GM21737 (cell line): Measurements from ENCODE around the gene CACNA1I.

Experiments
- ATAC-seq: cut with Tn5 transposase; IDR thresholded peaks from one replicate; pipeline ENCODE4 v1.9.1; 2021; ENCODE audit warnings: mild to moderate bottlenecking, moderate library complexity; ENCODE audit not compliant: unreplicated experiment

CACNA1I gene

DNA sequence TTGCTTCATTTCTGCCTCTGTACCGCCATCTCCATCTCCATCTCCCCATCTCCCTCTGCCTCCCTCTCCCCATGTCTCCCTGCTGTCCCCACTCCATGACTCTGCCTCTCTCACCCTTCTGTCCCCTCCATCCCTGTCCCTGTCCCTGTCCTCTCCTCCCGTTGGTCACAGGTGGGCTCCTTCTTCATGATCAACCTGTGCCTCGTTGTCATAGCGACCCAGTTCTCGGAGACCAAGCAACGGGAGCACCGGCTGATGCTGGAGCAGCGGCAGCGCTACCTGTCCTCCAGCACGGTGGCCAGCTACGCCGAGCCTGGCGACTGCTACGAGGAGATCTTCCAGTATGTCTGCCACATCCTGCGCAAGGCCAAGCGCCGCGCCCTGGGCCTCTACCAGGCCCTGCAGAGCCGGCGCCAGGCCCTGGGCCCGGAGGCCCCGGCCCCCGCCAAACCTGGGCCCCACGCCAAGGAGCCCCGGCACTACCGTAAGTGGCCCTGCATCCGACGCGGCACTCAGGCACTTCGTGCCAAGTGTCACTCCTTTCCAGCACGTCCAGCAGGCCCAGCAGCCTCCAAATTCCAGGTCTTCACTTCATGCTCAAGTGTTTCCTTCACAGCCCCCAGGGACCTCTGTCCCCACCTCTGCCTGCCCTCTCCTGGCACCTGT, 76.0 kb downstream of the CACNA1I start:
- ATAC-seq = no peak

DNA sequence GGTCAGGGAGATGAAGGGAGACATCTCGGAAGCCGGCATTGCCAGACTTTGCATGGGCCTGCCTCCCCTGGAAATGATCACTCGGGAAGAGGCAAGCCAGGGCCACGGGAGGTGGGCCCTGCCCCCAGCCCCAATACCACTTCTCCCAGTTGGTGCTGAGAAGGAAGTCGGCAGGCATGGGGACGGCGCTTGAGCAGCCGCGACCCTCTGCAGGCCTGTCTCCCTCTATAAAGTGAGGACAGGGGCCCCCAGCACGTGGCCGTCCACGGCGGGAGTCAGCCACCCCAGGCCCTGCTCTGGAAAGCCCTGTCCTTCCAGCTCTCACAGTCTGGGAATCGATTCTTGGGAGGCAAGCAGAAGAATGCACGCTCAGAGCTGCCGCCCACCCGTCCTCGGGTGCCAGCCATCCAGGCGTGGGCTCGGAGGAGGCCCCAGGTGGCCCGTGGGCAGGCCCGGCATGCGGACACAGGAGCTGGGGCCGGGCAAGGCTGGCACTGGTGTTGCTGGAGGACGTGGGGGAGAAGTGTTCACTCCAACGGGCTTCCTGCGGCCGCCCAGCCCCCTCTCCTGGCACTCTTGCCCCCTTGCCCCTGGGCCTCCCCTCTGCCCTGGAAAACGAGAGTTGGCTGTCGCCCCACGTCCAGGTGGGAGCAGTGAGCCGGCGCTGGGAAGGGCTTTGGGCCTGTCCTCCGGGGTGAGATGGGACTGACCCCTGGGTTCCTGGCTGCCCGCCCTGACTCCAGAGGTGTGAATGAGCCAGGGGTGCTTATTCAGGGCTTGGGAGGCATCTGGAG, 77.5 kb downstream of the CACNA1I start:
- ATAC-seq = no peak

DNA sequence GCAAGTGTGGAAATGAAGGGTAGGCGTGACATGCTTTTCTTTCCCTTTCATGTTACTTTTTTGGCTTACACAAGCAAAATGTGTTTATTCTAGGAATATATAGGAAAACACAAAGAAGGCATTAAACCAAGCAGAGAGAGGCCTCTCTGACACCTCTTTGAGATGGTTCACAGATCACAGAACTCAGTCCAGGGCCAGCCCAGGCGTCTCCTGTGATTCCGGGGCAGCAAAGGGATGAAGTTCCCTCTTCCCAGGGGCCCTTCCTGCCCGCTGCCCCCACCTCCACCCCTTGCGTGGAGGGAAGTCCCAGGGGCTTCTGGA, 78.0 kb downstream of the CACNA1I start:
- ATAC-seq = no peak

DNA sequence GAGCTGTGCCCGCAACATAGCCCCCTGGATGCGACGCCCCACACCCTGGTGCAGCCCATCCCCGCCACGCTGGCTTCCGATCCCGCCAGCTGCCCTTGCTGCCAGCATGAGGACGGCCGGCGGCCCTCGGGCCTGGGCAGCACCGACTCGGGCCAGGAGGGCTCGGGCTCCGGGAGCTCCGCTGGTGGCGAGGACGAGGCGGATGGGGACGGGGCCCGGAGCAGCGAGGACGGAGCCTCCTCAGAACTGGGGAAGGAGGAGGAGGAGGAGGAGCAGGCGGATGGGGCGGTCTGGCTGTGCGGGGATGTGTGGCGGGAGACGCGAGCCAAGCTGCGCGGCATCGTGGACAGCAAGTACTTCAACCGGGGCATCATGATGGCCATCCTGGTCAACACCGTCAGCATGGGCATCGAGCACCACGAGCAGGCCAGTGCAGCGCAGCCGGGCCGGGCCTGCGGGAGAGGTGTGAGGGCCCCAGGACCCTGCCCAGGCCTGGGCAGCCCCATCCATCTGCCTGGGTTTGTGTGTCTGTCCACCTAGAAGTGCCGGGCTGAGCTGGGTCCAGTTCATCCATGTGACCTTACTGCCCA, 79.0 kb downstream of the CACNA1I start:
- ATAC-seq = no peak

DNA sequence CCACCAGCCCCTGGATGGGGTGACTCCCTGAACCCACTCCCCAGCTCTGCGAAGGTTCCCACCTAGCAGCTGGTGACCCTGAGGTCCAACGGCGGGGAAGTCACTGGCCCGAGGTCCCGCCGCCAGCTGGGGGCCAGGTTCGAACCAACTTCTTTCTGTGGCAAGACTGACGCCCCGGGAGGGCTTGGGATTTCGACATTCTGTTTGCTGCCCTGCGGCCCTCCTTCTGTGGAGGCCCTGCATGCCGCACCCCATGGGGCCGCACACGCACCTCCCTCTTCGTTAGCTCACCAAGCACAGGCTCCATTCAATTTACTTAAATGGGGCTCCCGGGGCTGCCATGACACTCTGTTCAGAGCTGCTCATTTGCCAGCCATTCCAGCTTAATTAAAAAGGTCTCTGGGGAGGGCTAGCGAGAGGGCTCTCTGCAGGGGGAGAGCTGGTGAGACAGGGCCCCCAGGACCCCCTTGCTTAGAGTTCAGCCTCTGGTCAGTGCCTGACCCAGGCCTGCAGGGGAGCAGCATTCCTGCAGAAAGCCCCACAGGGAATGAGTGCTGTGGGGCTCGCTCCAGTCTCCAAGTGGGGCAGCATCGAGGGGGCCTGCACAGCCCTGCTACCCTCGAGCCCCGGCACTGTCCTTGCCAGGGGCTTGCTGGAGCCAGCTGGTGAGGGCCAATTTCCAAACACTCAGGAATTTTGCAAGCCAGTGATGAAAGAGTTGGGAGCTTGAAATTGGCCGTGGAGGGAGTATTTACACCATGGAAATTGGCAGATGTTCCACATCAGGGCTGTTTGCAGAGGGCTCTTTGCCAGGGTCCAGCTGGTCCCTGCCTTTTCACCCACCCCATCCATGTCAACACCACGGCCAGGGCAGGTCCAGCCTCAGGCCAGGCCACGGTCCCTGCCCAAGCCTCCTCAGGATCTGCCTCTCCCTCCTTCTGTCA, 80.8 kb downstream of the CACNA1I start:
- ATAC-seq = no peak

DNA sequence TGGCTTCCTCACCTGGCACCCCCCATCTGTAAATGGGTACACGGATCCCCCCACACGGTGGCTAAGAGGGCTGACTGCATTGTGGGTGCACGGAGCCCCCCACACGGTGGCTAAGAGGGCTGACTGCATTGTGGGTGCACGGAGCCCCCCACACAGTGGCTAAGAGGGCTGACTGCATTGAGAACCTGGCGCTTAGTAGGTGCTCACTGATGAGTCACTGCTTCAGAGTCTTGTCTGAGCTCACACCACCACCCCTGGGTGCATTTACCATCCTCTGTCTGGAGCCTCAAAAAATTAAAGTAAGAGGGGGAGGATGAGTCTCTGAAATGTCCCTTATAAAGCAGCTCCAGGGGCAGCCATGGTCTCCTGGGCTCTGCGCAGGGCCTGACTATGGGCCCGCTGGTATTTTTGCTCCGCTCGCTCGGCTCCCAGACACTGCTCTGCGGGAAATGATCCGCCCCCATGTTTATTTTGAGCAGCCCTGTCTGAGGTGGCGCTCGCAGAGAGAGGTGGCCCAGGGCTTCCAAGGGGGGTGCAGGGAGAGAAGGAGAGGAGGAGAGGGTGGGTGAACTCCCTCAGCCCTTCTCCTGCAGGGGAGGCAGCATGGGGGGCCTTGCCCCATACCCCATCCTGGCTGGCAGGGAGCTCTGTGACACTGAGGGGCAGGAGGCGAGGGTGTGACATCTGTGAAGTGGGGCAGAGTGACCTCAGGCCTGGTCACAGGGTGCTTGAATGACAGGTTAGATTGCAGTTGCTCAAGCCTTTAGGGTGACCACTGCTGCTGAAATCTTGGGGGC, 82.6 kb downstream of the CACNA1I start:
- ATAC-seq = no peak

DNA sequence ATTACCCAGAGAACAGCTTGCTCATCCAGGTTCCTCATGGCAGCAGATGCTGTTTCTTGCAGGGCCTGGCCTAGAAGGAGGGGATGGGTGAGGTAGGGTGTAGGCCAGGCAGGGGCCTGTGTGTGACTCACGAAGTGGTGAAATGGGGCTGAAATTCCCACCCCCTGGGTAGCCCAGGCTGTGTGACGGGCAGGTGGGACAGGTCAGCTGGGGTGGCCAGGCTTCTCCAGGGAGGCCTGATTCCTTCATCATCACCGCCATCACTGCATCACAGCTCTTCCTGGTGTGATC, 83.2 kb downstream of the CACNA1I start:
- ATAC-seq = no peak

DNA sequence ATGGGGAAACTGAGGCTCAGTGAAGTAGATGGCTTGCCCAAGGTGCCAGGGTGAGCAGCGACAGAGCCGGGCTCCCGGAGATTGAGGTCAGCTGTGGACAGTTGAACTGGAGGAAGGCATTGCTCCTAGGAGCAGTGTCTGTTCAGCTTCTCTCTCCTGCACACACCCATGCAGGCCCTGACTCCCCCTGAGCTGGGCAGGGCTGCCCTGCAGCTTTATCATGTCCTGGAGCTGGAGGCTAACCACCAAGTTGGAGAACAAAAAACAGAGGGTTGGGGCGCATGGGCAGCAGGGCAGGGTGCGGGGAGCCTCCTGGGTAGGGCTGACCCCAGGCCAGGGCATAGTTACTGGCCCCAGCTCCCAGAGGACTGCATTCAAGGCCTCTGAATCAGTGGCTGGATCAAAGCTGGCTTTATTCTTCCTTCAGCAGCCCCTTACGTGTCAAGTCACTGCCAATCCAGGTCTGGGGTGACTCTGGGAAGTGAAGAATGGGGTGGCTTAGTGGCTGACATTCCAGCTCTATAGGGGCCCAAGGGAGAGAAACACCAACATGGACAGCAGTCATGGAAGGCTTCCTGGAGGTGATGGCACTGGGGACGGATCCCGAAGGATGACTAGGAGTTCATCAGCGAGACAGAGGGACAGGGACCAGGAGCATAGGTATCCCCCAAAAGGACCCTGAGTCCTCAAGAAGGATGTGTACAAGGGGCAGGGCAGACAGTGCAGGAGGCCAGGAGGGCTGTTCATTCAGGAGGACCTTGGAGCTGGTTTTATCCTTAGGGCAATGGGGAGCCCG, 83.8 kb downstream of the CACNA1I start:
- no peak for ATAC-seq

DNA sequence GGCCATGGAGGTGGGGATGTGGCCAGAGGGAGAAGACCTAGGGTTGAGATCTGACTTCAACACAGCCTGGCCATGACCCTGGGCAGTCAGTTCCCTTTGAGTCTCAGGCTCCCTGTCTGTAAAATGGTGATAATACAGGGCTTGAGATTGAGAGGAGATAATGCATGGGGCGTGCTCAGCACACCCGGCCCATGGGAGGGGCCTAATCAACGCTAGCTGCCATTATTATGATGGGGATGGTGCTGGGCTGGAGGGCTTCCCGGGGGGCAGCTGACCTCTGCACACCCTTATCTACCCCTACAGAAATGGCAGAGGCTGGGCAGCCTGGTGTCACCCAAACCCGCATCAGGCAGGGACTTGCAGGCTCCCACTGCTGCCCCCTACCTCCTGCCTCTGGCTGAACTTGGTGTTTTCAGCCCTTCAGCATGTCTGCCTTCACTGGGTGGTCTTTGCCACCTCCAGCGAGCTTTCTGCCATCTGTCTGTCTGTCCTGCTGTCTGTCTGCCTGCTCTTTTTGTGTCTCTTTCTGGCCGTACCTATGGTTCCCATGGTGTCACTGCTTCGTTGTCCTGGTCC, 84.5 kb downstream of the CACNA1I start:
- ATAC-seq = no peak

DNA sequence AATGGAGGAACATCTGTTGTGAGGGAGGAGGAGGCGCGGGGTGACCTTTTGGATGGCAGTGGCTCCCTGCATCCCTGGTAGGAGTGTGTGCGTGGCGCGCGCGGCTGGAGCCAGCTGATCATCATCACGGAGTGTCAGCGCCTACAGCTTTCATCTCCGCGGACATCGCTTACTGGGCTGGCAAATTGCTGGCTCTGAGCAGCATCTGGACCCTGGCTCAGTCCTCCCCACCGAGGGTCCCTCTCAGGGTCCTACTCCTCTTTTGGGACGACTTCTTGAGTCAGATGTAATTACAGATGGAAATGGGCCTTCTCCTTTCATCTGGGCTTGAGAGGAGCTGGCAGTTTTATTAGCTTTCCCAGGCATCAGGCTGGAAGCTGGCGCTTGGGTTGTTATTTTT, 85.3 kb downstream of the CACNA1I start:
- ATAC-seq = no peak

DNA sequence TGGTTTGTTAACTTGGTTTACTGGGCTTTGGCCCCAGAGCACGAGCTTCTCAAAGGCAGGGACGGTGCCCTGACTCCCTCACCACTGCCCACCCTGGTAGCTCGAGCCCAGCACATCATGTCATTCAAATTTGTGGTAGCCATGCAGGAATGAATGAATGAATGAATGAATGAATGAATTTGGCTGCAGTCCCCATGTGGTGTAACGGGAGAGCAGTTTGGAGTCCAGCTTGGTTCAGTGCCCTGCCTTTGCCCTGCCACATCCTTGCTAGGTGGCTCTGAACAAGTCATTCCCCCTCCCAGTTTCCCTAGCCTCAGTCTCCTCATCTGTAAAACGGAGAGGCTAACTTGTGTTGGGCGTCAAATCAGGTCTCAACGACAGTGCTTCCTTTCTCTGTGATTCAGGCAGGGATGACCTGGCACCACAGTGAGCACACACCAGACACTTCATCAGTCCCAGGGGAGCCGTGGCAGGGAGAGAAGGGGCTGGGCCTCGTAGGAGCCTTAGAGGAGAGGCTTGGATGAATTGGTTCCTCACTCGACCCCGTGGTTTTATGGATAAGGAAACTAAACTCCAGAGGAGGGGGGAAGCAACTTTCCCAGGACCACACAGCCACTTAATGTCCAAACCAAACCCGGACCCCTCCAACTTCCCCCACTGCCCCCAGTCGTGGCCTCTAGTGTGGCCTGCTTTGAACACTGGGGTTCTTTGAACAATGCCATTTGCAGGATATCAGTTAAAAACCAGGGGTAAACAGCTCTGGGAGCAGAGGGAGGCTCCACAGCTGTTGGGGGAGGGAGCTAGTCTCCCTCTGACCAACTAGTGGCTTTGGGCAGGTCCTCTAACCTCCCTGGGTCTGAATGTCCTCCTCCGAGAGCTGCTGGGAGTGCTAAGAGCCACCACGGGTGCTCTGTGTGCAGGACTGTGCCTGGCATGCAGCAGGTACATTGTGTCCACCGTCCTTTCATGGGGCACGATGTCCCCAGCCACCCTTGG, 86.2 kb downstream of the CACNA1I start:
- ATAC-seq = no peak

DNA sequence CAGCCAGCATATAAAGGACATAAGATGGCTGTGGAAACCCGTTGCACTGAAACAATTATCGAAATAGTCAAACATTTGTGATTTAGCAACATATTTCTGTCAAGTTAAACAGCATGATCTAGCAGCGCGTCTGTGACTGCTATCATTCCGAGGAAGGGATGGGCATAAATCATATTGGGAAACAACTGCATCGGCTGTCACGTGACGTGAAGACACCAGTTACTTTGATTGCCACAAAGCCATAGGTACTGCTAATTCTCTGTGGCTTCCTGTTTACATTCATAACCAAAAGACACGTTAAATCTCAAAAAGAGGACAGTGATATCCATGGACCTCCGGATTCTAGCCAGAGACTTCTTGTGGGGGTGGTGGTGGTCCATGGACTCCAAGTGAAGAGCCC, 87.8 kb downstream of the CACNA1I start:
- ATAC-seq = no peak

DNA sequence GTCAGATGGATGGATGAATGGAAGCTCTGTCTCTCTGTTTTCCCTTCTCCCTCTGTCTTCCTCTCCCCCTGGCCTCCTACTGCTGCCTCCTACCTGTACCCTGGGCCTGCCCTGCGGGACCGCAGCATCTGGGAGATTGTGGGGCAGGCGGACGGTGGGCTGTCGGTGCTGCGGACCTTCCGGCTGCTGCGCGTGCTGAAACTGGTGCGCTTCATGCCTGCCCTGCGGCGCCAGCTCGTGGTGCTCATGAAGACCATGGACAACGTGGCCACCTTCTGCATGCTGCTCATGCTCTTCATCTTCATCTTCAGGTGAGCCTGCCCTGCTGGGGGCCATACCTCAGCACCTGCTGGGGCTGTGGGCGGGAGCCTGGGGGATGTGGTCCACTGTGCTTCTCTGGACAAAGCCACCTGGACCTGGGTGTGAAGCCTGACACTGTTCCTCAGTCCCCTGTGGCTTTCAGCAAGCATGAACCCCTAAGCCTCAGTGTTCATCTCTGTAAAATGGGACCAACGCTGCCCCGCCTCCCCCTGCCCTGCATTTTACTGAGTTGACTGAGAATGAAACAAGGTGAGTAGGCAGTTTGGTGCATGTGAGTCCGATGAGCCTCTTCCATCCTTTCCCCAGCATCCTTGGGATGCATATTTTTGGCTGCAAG, 88.4 kb downstream of the CACNA1I start:
- ATAC-seq = no peak

DNA sequence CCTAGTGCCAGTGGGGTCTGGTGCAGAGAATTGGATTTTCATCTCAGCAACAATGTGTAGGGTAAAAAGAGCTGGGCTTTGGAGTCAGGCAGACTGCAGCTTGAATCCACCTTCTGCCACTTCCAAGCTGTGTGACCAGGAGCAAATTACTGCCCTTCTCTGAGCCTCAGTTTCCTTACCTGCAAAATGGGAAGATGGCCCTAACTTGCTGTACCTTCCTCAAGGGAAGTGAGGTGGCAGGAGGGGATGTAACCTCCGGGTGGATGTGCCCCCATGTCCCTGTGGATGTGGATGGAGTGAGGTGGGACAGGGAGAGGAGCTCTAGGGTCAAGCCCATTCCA, 90.9 kb downstream of the CACNA1I start:
- no peak for ATAC-seq

DNA sequence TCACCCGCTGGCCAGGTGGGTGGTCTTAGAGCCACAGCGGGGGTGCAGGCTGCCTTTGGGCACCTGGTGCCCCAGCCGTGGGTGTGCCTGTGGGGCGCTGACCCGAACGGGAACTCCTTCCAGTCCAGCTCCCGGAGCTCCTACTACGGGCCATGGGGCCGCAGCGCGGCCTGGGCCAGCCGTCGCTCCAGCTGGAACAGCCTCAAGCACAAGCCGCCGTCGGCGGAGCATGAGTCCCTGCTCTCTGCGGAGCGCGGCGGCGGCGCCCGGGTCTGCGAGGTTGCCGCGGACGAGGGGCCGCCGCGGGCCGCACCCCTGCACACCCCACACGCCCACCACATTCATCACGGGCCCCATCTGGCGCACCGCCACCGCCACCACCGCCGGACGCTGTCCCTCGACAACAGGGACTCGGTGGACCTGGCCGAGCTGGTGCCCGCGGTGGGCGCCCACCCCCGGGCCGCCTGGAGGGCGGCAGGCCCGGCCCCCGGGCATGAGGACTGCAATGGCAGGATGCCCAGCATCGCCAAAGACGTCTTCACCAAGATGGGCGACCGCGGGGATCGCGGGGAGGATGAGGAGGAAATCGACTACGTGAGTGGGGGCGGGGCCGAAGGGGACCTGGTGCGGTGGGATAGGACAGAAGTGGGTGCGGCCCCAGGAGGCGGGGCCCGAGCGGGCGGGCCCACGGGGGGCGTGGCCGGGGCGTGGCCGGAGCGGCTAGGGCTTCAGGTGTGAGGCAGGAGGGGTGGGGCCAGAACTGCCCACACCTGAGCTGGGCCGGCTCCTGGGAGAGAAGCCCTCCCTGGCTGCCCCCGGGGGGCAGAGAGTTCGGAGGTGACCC, 91.5 kb downstream of the CACNA1I start:
- no peak for ATAC-seq

DNA sequence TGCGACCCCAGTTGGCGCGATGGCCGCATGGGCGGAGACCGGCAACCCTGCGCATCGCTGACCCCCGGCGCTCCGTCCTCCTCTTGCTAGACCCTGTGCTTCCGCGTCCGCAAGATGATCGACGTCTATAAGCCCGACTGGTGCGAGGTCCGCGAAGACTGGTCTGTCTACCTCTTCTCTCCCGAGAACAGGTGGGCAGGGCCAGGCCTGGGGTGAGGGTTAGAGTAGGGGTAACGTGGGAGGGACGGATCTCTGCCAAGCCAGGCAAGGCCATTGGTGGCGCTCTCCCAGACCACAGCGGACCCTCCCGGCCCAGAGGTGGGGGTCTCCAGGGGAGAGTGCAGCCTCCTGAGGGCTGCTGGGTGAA, 92.1 kb downstream of the CACNA1I start:
- no peak for ATAC-seq

DNA sequence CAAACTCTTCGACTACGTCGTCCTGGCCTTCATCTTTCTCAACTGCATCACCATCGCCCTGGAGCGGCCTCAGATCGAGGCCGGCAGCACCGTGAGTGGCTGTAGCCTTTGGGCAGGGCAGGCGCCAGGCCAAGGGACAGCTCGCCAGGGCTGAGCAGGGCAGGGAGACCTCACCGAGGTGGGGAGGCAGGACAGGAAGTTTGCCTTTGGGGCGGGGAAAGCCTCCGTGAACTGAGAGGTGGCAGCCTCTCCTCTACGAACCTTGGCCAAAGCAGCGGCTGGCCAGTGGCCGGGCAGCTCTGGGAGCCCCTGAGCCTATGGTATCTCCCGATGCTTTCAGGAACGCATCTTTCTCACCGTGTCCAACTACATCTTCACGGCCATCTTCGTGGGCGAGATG, 93.2 kb downstream of the CACNA1I start:
- ATAC-seq = no peak
